HG03558 (cell line): ENCODE measurements around the gene OR4K13.

Experiments
- ATAC-seq: cut with Tn5 transposase; IDR thresholded peaks from one replicate; pipeline ENCODE4 v1.9.1; 2021; ENCODE audit warnings: moderate number of reproducible peaks; ENCODE audit not compliant: unreplicated experiment; ENCODE audit errors: extremely low read depth

The OR4K13 gene

GRCh38 chr14:20035938-20036337 lies at the start of gene OR4K13:
OR4K13 (minus strand) TSS chr14:20036038; CDS start chr14:20034758, 1,280 bp downstream.
- ATAC-seq: no peak

GRCh38 chr14:20059745-20060144 lies 23.9 kb upstream of the OR4K13 start, which contains the start of gene OR4L1:
OR4L1 (plus strand) TSS chr14:20060045; CDS start chr14:20060045, 0 bp downstream.
- ATAC-seq: no peak

GRCh38 chr14:20048202-20048601 lies 12.4 kb upstream of the OR4K13 start:
- no peak for ATAC-seq

DNA sequence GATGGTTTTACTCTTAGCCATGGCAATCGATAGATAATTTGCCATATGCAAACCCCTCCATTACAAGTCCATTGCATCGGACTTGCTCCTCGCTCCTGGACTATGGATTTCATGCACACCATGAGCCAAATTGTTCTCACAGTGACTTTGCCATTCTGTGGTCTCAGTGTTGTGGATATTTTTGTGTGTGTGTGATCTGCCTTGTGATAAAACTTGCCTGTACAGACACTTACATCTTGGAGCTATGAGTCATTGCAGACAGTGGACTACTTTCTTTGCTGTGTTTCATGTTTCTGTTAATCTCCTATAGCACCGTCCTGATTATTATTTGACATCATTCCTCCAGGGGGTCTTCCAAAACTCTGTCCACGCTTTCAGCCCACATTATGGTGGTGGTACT lies 8.4 kb upstream of the OR4K13 start:
- no peak for ATAC-seq

DNA sequence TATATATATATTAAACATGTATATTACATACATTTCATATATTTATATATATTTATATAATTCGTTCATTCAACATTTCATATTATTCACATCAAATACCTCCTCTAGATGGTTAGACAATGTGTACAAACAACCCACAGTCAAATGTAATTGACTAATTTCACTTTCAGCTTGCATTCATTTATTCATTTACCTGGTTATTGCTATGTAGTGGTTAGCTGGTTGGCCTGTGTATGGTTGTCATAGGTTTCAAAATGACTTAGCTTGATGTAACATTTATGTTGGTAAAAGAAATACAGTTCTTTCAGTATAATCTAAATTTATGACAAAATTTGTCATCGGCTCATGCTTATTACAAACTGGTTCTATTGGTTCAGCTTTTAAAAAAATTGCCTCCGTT lies 389 bp downstream of the OR4K13 start:
- ATAC-seq: no peak

DNA sequence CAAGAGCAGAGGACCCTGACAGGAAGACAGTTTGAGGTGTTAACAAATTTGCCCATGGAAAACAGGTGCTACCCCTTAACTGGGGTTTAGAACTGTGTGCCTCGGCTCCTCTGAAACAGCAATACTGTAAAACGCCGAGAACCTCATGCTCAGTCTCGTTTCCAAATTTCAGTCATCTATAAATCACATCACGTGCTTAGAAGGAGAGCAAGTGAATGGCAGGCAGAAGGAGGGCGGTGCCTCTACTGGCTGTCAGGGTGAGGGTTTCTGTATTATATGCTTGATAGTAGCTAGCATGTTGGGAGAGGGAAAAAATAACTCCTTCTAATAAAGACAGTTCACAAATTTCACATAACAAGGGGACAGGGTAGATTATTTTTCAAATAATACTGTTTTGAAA lies 4.8 kb downstream of the OR4K13 start:
- ATAC-seq: no peak

GRCh38 chr14:20019257-20019865 lies 16.5 kb downstream of the OR4K13 start, which contains the start of gene OR4K14:
OR4K14 (minus strand) TSS chr14:20019307; CDS start chr14:20015193, 4,114 bp downstream.
- no peak for ATAC-seq

DNA sequence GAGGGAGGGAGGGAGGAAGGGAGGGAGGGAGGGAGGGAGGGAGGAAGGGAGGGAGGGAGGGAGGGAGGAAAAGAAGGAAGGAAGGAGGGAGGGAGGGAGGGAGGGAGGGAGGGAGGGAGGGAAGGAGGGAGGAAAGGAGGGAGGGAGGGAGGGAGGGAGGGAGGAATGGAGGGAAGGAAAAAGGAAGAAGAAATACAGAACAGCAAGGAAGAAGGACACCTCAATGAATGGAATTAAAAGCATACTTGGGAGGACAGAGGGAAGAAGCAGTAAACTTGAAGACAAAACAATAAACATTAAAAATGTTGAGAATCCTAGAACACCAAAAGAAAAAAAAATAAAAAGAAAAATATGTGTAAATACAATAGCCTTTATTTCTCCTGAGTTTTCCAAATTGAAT lies 27.7 kb downstream of the OR4K13 start:
- ATAC-seq: no peak

GRCh38 chr14:20002319-20002718 lies 33.5 kb downstream of the OR4K13 start:
- ATAC-seq: no peak

- ATAC-seq: no peak
These were observed 34.0 kb downstream of the OR4K13 start, which contains the start of gene OR4Q2 for GRCh38 chr14:20001863-20002262. OR4Q2 (plus strand) TSS chr14:20002163.

DNA sequence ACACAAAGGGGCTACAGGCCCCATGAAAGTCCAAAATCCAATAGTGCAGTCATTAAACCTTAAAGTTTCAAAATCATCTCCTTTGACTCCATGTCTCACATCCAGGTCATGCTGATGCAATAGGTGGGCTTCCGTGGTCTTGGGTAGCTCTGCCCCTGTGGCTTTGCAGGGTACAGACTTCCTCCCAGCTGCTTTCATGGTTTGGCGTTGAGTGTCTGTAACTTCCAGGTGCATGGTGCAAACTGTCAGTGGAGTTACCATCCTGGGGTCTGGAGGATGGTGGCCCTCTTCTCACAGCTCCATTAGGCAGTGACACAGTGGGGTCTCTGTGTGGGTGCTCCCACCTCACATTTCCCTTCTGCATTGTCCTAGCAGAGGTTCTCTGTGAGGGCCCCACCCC lies 42.4 kb downstream of the OR4K13 start:
- no peak for ATAC-seq
